Measurements from ENCODE around the gene DCLRE1B.

Gene DCLRE1B

DNA sequence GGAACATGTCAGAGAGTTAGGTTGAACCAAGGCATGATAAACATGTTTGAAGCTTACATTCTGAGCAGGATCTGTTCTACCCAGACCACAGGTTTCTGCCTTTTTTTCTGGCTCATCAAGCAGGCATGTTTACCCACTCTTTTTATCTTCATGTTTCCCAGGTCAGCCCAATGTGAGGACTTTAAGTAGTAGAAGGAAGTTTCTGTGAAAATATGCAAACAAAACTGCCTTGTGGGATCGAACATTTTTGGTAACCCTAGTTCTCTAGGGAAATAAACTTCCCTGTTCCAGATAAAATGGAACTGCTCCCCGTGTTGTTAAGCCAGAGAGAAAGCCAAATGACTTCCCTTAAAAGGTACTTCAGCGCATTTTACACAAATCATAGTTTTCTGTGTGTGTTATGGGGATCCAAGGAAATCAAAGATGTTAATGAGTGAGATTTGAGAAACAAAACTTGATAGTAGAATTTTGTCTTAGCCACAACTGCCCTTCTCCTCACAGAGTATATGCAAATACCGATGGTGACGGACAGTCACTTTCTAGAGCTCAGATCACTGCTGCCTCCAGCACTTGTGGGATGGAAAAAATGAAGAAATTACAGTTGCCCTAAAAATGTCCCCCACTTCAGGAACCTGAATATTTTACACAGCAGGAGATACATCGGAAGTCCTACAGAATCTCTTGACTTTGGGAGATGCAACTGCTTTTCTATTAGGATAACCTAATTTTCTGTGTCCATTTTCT lies 23.2 kb downstream of the DCLRE1B start:
- no peak for DNase-seq (ENCODE audit: low spot score)

DNA sequence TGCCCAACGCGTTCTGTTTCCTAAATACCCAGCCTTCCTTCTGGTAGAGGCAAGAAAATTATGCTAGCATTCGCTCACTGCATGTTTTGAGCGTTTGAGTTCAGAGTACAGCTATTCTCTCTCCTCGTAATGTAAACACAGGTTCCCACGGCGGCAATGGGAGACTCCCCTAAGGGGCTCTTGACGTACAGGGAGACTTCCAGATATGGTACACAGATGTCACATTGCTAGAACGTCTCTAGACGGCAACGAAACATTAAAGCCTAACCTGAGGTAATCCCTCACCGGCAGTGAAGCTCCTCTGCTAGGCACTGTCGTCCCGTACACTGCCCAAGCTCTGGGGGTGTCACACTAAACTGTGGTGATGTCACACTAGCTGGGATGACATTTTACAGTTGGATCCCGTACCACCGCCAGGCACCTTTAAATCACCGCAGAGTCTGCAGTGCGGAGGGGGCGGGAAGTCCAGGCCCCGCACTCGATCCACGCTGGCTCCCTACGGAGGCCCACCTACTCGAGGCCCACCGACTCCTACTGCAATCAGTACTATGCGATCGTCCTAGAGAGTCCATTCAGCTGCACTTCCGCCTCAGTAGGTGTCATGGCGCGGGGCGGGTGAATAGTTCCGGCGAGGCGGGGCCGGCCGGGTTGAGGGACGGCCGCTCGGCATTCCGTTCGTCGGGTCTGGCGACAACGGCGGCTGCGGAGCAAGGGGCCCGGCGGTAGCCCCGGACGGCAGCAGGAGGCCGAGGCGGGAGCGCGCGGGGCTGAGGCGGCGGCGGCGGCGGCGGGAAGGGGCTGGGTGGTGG lies 24.0 kb downstream of the DCLRE1B start, which contains the start of gene HIPK1:
Gene HIPK1 (plus strand): TSS at position 384 of the 809 bp plus-strand sequence.
- peak; percentile 96 for DNase-seq (ENCODE audit: low spot score)

DNA sequence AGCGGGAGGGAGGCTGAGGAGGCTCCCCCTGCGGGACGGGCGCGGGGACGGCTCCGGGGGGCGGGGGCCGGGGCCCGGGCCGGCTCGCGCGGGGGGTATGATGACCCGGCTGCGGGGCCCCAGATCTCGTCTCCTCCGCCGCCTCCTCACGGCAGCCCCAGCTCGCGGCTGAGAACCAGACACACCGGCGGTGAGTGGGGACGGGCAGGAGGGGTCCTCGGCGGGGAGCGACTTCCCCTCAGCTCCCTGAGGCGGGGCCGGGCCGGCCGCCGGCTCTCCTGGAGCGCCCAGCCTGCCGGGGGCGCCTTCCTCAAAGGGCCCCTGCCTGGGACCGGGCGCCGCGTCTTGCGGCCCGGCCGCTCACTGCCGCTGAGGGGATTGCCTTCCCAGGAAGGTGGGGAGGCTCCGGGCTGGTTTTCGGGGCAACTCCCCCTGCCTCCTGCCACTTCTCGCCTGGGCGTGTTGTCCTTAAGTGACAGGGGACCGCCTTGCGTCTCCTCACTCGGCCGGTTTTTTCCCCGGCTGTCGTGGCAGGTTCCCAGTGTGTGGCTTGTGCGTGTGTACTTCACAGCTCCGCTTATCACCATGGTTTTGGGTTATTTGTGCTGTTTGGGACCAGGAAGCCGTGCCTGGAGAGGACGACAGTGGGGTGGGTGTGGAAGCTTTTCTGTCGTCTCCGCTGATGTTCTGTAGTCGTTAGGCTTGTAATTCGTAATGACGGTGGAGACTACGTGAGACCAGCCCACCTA lies 24.8 kb downstream of the DCLRE1B start:
- DNase-seq (ENCODE audit: low spot score), result no peak

DNA sequence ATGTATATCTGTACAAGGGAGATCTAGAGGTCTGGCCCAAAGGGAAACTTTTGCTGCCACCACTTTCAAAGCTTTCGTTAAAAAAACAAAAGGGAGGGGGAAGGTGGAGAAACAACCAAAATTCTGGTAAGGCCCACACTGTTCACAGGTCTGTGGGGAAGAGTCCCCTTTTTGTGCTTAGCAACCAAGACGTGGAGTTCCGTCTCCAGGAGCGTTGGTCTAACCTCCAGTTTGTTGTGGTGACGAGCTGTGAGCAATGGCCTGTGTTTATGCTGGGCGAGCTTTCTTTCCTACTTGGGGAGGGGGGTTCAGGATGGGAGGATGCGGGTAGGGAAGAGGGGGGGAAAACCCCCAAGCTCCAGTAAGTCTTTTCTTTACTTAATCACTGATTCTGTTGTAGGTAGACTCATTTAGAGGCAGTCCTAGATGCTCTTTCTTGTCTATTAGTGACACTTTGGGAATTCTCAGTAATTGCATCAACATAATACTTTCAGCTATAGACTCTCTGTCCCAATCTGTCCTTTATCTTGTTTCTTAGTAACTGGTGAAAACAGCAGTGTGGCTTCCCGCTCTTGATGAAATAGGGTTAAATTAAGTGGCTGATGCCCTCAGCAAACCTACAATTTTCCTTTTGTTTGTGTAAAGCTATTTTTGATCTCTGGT lies 25.5 kb downstream of the DCLRE1B start:
- DNase-seq (ENCODE audit: low spot score), result peak; percentile 48

DNA sequence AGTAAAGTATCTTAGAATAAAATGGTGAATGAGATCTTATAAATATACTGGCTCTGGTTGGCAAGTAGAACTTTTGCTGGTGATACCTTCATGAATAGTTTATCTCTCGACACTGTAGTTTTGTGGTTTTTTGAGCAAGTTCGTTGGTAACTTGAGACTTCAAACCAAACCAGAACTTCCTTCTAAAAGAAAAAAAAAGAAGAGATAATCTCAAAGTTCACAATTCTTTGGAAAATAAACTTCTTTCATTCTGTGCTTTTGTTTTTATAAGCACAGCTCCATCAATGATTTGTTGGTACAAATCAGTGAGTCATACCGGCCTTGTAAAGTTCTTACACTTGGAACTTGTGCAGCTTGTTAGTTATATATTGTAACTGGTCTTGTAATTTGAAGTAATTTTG lies 26.3 kb downstream of the DCLRE1B start:
- DNase-seq (ENCODE audit: low spot score), result no peak

DNA sequence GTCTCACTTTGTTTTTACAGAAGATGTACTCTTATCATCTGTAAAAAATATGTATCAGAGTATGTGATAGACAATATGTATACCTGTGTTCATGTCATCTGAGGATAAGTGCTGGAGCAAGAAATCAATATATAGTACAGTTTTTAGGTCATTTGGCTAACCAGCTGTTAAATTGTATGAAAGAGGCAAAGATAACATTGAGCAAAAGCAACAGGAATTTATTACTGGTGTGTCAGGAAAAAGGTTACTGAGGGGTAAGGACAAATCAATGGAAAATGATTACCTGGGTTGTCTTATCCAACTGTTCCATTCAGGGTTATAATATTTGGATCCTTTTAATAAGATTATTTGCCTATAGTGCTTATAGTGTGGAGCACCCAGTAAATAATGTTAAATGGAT lies 28.9 kb downstream of the DCLRE1B start:
- DNase-seq (ENCODE audit: low spot score), result no peak

DNA sequence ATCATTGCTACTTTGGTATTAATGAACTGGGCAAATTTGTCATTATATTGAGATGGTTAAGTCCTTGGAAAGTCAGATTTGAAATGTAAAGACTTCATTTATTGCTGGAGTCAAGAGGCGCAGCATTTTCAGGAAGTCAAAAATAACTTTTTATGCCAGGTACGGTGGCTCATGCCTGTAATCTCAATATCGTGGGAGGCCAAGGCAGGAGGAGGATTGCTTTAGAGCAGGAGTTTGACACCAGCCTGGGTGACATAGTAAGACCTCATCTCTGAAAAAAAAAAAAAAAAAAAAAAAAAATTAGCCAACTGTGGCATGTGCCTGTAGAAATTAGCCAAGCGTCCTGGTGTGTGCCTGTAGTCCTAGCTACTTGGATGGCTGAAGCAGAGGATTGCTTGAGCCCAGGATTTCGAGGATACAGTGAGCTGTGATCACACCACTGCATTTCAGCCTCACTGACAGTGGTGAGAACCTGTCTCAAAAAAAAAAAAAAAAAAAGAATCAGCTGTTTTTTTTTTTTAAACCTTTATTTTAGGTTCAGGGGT lies 29.5 kb downstream of the DCLRE1B start:
- DNase-seq (ENCODE audit: low spot score), result no peak

DNA sequence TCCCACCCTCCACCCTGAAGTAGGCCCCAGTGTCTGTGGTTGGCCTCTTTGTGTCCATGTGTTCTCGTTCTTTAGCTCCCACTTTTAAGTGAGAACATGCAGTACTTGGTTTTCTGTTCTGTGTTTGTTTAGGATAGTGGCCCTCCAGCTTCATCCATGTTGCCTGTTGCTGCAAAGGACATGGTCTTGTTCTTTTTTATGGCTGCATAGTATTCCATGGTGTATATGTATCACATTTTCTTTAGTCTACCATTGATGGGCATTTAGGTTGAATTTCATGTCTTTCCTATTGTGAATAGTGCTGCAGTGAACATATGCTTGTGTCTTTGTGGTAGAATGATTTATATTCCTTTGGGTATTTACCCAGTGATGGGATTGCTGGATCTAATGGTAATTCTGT lies 30.1 kb downstream of the DCLRE1B start:
- DNase-seq (ENCODE audit: low spot score), result no peak

DNA sequence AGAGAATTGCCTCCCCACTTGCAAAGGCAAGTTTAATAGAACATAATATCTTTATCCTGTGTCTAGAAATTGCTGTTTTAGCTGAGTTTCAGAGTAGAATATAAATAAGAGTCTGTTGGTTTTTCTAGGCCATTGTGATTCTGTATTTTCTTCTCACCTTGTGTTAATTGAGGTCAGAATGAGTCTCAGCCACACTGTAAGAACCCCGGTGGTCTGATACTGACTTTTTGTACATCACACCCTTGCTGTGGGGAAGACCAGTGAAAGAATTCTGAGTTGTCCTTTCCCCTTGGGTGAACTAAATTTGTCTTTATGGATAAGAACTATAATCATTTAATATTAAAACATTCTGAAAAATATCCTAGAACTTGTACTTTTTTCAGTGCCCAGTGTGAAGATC lies 30.8 kb downstream of the DCLRE1B start:
- no peak for DNase-seq (ENCODE audit: low spot score)

DNA sequence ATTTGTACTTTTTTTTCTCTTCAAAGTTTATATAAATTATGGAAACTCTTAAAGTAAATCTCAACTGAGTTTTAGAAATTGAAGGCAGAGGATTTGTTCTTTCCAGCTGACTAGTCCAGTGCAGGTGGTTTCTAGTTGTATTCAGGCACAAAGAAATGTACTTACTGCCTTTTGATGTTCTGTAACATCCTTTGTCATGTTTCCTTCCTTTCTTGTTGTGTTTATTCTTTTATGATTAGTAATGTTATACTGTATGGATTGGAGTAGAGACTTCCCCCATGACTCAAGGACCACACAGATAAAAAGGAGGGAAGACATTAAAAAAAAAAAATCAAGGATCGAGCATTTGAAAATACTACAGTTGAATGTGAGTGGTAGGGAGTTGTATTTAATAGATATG lies 32.0 kb downstream of the DCLRE1B start:
- no peak for DNase-seq (ENCODE audit: low spot score)

DNA sequence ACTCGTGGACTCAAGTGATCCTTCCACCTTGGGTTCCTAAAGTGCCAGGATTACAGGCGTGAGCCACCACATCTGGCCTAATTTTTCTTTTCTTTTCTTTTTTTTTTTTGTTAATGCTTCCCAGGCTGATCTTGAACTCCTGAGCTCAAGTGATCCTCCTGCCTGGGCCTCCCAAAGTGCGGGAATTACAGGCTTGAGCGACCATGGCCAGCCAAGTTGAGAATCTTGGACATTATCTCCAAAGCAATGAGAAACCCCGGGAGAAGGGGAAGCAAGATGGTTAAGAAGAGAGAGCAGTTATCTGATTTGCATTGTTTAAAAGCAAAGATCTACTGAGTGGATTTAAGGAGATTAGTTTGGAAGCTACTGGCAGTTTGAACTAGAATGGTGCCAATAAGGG lies 33.1 kb downstream of the DCLRE1B start:
- DNase-seq (ENCODE audit: low spot score), result no peak

DNA sequence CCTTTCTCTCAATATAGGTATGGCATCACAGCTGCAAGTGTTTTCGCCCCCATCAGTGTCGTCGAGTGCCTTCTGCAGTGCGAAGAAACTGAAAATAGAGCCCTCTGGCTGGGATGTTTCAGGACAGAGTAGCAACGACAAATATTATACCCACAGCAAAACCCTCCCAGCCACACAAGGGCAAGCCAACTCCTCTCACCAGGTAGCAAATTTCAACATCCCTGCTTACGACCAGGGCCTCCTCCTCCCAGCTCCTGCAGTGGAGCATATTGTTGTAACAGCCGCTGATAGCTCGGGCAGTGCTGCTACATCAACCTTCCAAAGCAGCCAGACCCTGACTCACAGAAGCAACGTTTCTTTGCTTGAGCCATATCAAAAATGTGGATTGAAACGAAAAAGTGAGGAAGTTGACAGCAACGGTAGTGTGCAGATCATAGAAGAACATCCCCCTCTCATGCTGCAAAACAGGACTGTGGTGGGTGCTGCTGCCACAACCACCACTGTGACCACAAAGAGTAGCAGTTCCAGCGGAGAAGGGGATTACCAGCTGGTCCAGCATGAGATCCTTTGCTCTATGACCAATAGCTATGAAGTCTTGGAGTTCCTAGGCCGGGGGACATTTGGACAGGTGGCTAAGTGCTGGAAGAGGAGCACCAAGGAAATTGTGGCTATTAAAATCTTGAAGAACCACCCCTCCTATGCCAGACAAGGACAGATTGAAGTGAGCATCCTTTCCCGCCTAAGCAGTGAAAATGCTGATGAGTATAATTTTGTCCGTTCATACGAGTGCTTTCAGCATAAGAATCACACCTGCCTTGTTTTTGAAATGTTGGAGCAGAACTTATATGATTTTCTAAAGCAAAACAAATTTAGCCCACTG lies 35.5 kb downstream of the DCLRE1B start:
- no peak for DNase-seq (ENCODE audit: low spot score)

DNA sequence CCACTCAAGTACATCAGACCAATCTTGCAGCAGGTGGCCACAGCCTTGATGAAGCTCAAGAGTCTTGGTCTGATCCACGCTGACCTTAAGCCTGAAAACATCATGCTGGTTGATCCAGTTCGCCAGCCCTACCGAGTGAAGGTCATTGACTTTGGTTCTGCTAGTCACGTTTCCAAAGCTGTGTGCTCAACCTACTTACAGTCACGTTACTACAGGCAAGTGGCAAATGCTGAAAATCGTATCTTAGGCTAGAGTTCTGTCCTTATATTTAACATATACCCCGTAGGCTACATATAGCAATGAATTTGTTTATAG lies 36.1 kb downstream of the DCLRE1B start:
- DNase-seq (ENCODE audit: low spot score), result no peak

DNA sequence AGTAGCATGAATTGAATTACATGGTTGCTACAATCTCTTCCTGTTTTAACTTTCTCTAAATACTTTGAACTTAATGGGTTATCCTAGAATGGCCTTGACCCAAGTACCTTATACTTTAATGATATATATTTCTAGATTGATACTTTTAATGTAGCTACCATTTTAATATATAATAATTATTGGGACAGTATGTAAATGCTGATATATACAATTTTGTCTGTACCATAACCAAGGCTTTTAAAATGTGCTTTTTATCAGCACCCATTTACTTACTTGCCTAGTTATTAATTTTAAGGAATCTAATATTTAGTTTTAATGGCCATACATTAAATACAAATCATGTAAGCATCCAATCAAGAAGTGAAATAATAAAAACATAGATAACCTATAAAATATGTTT lies 37.4 kb downstream of the DCLRE1B start:
- DNase-seq (ENCODE audit: low spot score), result no peak

DNA sequence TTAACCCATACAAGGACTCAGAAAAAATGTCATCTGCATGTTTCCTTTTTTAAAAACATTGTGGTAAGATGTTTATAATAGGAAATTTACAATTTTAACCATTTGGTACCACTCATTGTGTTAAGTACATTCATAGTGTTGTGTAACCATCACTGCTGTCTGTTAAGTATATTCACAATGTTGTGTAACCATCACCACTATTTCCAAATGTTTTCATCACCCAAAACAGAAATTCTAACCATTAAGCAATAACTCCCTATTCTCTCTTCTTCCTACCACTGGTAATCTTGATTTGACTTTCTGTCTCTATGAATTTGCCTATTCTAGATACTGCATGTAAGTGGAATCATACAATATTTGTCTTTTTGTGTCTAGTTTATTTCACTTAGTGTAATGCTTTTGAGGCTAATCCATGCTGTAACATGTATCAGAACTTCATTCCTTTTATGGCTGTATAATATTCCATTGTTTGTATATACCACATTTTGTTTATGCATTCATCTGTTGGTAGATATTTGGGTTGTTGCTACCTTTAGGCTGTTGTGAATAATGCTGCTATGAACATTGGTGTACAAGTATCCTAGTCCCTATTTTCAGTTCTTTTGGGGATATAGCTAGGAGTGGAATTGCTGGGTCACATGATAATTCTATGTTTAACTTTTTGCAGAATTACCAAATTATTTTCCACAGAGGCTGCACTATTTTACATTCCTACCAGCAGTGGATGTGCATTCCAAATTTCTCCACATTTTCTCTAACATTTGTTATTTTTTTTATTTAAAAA lies 38.1 kb downstream of the DCLRE1B start:
- no peak for DNase-seq (ENCODE audit: low spot score)

DNA sequence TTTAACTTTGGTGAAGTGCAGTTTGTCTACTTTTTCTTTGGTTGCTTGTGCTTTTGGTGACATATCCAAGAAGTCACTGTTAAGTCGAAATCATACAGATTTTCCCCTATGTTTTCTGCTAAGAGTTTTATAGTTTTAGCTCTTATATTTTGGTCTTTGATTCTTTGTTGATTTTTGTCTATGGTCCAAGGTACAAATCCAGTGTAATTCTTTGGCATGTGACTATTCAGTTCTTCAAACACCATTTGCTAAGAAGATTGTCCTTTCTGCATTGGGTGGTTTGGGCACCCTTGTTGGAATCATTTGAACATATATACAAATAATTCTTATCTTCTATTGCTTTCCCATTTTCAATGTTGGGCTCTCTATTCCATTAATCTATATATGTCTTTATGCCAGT lies 40.2 kb downstream of the DCLRE1B start:
- DNase-seq (ENCODE audit: low spot score), result no peak

DNA sequence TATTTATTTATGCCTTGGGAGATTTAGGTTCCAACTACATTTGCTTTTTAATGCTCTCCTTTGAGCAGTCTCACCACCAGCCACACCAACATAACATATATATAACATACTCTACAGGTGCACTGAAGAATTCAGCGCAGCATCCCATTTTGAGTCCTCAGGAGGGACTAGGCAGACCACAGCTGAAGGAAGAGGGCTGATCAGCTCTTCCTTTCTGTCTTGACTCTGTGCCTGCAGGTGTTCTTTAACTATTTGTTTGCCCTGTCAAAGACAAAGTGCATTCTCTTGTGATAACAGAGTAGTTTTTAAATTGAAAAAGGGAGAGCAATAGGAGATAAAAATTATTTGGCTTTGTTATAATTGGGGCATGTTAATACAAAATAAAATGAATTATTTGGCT lies 41.0 kb downstream of the DCLRE1B start:
- no peak for DNase-seq (ENCODE audit: low spot score)

DNA sequence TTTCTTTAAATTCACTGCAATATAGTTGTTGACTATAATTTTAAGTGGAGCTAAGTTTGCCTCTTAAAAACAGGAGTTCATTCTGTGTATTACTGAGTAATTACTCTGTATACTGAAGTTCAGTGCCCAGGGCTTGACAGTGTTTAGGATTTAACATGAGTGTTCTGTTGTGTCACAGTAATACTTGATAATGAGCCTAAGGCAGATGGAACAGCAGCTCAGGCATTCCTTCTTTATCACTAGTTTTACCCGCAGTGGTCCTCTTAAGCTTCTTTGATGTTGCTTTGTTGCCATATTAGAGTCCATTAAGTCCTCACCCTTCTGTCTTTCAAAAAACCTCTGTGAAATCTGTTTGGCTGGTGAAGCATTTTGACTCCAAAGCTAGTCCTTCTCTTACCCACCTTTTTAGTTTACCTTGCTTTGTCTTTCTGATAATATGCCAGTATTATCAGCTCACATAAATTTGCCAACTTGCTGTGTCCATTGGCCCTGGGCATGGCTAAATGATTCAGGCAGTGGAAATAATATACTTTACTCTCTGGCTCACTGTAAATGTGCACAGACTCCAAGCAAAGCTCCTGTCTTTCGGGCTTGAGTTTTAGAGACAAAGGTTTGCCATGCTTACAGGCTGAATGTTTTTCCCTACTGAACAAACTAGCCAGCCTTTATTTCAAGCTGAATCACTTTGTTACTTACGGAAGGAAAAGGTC lies 41.7 kb downstream of the DCLRE1B start:
- DNase-seq (ENCODE audit: low spot score), result no peak

DNA sequence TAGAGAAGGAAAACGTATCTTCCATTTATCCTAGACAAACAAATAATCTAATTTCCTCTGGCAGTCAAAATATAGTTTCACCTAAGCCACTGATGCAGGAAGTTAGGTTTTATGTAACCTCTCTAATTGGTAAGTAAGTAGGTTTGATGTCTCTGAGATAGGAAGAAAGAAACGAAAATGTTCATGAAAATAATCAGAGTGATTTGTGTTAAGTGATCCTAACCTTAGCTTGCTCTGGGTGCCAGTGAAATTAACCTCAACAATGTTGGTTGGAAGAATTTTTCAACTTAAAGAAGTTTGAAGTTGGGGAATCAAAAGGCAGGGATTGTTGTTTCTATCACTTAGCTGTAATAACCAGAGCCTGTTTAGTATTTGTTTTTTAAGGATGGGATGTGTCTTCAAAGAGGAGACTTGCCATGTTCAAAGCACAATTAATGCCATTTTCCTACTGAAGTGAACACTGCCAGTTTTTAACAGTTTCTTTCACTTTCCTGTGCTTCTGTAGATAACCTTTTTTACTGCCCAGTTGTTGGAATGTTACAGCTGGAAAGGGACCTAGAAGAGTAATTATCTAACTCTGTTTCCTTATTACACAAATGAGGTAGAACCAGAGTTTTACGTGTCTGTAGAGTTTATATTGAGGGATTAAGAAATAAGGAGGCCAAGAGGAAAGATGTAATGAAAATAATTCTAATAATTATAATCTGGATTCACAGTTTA lies 42.4 kb downstream of the DCLRE1B start:
- DNase-seq (ENCODE audit: low spot score), result no peak
